AG04449 (cell line): Measurements from ENCODE around the gene CORO2B.

Source experiments
- CTCF ChIA-PET: fragments of 350-600 bp; formaldehyde crosslinking; extraction: SDS; loops from one replicate; lab custom pipeline; 2021; ENCODE audit warnings: antibody characterized with exemption; lab: Yijun Ruan, JAX
- POLR2A ChIA-PET: fragments of 400-600, 350-600 bp; formaldehyde crosslinking; extraction: SDS; loops from one replicate; lab custom pipeline; 2020; ENCODE audit warnings: antibody characterized with exemption, inconsistent platforms; lab: Yijun Ruan, JAX
- DNase-seq: peaks from one replicate; pipeline ENCODE4 v3.0.0-alpha.2; 2010; ENCODE audit warnings: low read depth, low spot score
- H3K4me3 ChIP-seq: 2 replicates; pipeline ENCODE4 v1.5.1; 2011; ENCODE audit warnings: low read depth, mild to moderate bottlenecking, control low read depth, low read length
- TF ChIP-seq, protein P1 (sequence below): IDR thresholded peaks from one replicate; pipeline ENCODE4 v1.5.1; 2011; ENCODE audit warnings: mild to moderate bottlenecking, moderate library complexity, low read length, control low read depth, inconsistent platforms; ENCODE audit not compliant: insufficient read depth; ENCODE audit errors: missing control alignments

CORO2B gene

DNA sequence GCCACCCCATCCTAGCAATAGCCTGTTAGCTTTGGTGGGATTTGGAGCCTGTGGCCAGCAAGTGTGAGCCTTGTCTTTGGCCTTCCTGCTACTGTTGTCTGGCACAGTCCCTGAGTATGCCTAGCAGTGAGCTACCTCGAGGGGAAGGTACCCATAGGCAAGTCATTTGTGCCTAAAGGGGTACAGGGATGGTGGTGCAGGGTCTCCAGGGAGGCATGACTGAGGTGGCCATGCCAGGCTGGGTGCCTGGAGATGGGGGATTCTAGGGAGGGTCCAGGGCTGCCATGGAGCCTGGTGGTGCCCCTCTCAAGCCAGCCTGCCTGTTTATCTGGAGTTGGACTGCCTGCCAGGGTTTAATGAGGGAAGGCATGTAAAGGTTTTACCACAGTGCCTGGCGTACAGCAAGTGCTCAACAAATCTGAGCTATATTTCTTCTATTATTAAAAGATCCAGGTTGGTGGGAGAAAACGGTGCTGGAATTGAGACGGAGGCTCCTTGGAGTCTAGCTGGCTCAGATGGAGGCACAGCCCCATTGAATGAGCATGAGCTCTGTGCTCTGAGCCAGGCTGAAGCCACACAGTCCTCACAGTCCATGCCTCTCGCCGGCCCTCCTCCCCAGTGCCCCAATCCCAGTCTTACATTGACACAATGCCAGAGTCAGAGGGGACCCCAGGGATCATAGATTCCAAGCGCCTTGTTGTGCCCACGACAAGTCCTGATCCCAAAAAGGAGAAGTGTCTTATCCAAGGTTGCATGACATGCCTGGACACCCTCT lies 76.2 kb downstream of the CORO2B start:
- no peak overlapping the region for H3K4me3 ChIP-seq
- ChIA-PET CTCF (interaction anchor here (1.0 to 17.3 kb wide), 3 partner anchors 16 to 101 kb away, joined by 3 to 199 read pairs (median 3); no protein-coding TSS in a partner anchor), POLR2A (no interaction called here)
- TF ChIP-seq, protein P1, sequence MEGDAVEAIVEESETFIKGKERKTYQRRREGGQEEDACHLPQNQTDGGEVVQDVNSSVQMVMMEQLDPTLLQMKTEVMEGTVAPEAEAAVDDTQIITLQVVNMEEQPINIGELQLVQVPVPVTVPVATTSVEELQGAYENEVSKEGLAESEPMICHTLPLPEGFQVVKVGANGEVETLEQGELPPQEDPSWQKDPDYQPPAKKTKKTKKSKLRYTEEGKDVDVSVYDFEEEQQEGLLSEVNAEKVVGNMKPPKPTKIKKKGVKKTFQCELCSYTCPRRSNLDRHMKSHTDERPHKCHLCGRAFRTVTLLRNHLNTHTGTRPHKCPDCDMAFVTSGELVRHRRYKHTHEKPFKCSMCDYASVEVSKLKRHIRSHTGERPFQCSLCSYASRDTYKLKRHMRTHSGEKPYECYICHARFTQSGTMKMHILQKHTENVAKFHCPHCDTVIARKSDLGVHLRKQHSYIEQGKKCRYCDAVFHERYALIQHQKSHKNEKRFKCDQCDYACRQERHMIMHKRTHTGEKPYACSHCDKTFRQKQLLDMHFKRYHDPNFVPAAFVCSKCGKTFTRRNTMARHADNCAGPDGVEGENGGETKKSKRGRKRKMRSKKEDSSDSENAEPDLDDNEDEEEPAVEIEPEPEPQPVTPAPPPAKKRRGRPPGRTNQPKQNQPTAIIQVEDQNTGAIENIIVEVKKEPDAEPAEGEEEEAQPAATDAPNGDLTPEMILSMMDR = no peak
- DNase-seq = no peak

GRCh38 chr15:68655686-68656437 lies 77.1 kb downstream of the CORO2B start:
- no peak for DNase-seq
- CTCF ChIA-PET = interaction anchor here (1.0 to 17.3 kb wide), 4 partner anchors 16 to 102 kb away, joined by 3 to 199 read pairs (median 3); no protein-coding TSS in a partner anchor

DNA sequence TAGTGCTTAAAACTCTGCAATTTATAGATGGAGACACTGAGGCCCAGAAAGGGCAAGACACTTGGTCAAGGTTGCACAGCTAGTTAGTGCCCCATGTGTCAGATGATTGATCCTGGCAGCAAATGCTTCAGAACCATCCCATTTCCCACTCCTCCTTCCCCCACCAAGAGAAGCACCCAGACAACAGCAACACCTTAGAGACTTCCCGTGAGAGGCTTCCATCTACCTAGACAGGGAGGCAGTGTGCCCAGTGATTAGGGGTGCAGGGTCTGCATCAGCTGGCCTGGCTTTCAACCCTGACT lies 77.6 kb downstream of the CORO2B start:
- TF ChIP-seq, protein P1 = no peak
- POLR2A ChIA-PET = no interaction called here
- CTCF ChIA-PET = interaction anchor here (1.2 to 17.3 kb wide), 3 partner anchors 17 to 102 kb away, joined by 3 to 199 read pairs (median 3); no protein-coding TSS in a partner anchor
- H3K4me3 ChIP-seq = no peak overlapping the region
- no peak for DNase-seq

More at GRCh38 chr15:68655686-68656437, 77.1 kb downstream of the CORO2B start:
- no peak overlapping the region for H3K4me3 ChIP-seq
- POLR2A ChIA-PET = no interaction called here
- TF ChIP-seq, protein P1 = no peak

DNA sequence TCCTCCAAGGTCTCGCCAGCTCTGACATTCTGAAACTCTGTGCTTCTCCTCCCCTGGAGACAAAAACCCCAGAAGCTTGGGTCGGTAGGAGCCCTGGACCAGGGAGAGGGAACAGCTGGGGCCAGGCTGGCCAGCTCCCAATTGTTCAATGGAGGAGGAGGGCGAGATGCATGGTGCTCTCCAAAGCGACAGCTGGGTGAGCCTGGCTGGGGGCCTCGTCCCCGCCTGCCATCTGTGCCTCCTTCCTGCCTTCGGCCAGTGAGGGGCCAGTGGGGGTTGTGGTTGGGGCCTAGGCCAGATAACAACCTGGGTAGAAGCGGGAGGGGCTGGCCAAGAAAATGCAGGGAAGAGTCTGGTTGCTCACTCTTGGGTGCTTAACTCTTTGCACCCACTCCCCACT lies 79.4 kb downstream of the CORO2B start:
- DNase-seq = no peak
- H3K4me3 ChIP-seq = no peak overlapping the region
- POLR2A ChIA-PET = no interaction called here
- CTCF ChIA-PET = interaction anchor here (0.9 to 17.3 kb wide), 7 partner anchors 13 to 108 kb away, joined by 3 to 199 read pairs (median 4); no protein-coding TSS in a partner anchor
- TF ChIP-seq, protein P1 = no peak

GRCh38 chr15:68658641-68659358 lies 80.0 kb downstream of the CORO2B start:
- TF ChIP-seq, protein P1 = no peak
- POLR2A ChIA-PET = no interaction called here
- DNase-seq = no peak
- H3K4me3 ChIP-seq = no peak overlapping the region
- CTCF ChIA-PET = interaction anchor here (0.9 to 17.3 kb wide), 4 partner anchors 14 to 99 kb away, joined by 3 to 199 read pairs (median 7); no protein-coding TSS in a partner anchor

- DNase-seq = no peak
- CTCF ChIA-PET = interaction anchor here (1.0 to 17.3 kb wide), 7 partner anchors 10 to 212 kb away, joined by 3 to 199 read pairs (median 5); no protein-coding TSS in a partner anchor
- TF ChIP-seq, protein P1 = no peak
- POLR2A ChIA-PET = no interaction called here
- no peak overlapping the region for H3K4me3 ChIP-seq
These were observed 84.7 kb downstream of the CORO2B start for GRCh38 chr15:68663526-68663925.
